ENCODE measurements around the gene EARS2. TPM values are rescaled to one million over a fixed set of nuclear protein-coding genes. Genes with fewer than 3 reads are reported as not detected.
"Not testable (repeated sequence)": the region's sequence is repeated elsewhere in the genome, so short reads cannot be mapped to it uniquely, and the experiment has no call there.

The EARS2 gene
- polyA plus RNA-seq, 2 donors, result 12.1 to 12.8 TPM

DNA sequence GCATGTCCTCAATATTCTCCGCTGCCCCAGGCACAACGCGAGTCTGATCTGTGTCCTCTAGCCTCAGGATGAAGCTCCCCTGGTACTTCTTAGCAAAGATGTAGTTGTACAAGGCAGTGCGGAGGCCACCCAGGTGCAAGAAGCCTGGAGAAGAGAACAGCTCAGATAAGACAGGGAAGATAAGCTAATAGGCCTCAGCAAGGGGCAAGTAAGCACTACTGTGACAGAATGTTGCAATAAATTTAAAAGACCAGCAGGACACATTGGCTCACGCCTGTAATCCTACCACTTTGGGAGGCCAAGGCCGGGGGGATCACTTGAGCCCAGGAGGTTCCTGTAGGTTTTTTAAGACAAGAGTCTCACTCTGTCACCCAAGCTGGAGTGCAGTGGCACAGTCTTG, 5.0 kb downstream of the EARS2 start:
- Histone ChIP-seq H3K9me3 (ENCODE audit: control insufficient read depth in 2 of 2, insufficient read depth in 1 of 2, low read depth in 1 of 2, low read length in 1 of 2) (no peaks in the 10 kb centered on the region), H3K27ac (ENCODE audit: low read depth in 2 of 2, low read length in 1 of 2) (no peak overlapping the region), H3K36me3 (ENCODE audit: control insufficient read depth in 2 of 2, insufficient read depth in 2 of 2, low read length in 1 of 2) (peaks cover 2 to 29% of the 10 kb centered on the region in 2 donors), H3K27me3 (ENCODE audit: control insufficient read depth in 1 of 2, insufficient read depth in 2 of 2, low read length in 2 of 2) (no peaks in the 10 kb centered on the region), H3K4me1 (ENCODE audit: control insufficient read depth in 2 of 2, insufficient read depth in 2 of 2, low read length in 1 of 2) (no peaks in the 10 kb centered on the region), H3K4me3 (ENCODE audit: low read depth in 1 of 2, low read length in 2 of 2) (no peak overlapping the region)
- 76 to 86% methylated on average over 6 of the region's 6 CpGs for WGBS, 2 donors

DNA sequence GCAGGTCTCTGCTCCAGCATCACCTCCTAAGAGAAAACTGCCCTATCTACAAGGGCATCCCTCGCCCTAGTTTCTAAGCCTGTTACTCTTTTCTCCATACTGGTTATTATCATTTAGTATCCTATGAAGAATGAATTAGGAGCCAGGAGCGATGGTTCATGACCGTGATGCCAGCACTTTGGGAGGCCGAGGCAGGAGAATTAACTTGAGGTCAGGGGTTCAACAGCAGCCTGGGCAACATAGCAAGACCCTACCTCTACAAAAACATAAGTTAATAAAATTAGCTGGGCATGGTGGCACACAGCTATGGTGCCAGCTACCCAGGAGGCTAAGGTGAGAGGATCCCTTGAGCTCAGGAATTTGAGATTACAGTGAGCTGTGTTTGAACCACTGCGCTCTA, 7.2 kb downstream of the EARS2 start:
- WGBS, 2 donors, result 96 to 97% methylated on average over 5 of the region's 5 CpGs
- Histone ChIP-seq H3K4me3 (ENCODE audit: low read depth in 1 of 2, low read length in 2 of 2) (no peak overlapping the region), H3K4me1 (ENCODE audit: control insufficient read depth in 2 of 2, insufficient read depth in 2 of 2, low read length in 1 of 2) (peaks cover 0 to 2% of the 10 kb centered on the region in 2 donors), H3K27ac (ENCODE audit: low read depth in 2 of 2, low read length in 1 of 2) (no peak overlapping the region), H3K36me3 (ENCODE audit: control insufficient read depth in 2 of 2, insufficient read depth in 2 of 2, low read length in 1 of 2) (peaks cover 5 to 32% of the 10 kb centered on the region in 2 donors), H3K9me3 (ENCODE audit: control insufficient read depth in 2 of 2, insufficient read depth in 1 of 2, low read depth in 1 of 2, low read length in 1 of 2) (no peaks in the 10 kb centered on the region), H3K27me3 (ENCODE audit: control insufficient read depth in 1 of 2, insufficient read depth in 2 of 2, low read length in 2 of 2) (no peaks in the 10 kb centered on the region)

DNA sequence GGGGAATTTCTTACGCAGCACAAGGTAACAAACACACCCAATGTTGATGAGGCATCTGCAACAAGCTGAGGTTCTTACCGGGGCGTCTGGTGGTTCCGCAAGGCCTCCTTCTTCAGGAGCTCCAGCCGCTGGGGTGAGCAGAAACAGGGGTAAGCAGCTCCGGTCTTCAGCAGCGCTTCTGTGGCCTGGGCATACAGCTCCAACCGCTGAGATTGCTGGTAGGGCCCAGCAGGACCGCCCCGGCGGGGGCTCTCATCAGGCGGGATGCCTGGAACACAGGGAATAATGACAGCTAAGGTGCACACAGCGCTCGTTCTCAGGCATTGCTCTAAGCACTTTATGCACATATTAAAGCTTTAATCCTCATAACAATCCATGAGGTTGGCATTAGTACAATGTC, 12.7 kb downstream of the EARS2 start:
- Histone ChIP-seq H3K4me3 (ENCODE audit: low read depth in 1 of 2, low read length in 2 of 2) (no peak overlapping the region), H3K27ac (ENCODE audit: low read depth in 2 of 2, low read length in 1 of 2) (no peak overlapping the region), H3K4me1 (ENCODE audit: control insufficient read depth in 2 of 2, insufficient read depth in 2 of 2, low read length in 1 of 2) (peaks cover 0 to 2% of the 10 kb centered on the region in 2 donors), H3K36me3 (ENCODE audit: control insufficient read depth in 2 of 2, insufficient read depth in 2 of 2, low read length in 1 of 2) (peaks cover 3 to 25% of the 10 kb centered on the region in 2 donors), H3K27me3 (ENCODE audit: control insufficient read depth in 1 of 2, insufficient read depth in 2 of 2, low read length in 2 of 2) (no peaks in the 10 kb centered on the region), H3K9me3 (ENCODE audit: control insufficient read depth in 2 of 2, insufficient read depth in 1 of 2, low read depth in 1 of 2, low read length in 1 of 2) (no peaks in the 10 kb centered on the region)
- 95 to 97% methylated on average over 14 of the region's 14 CpGs for WGBS, 2 donors

DNA sequence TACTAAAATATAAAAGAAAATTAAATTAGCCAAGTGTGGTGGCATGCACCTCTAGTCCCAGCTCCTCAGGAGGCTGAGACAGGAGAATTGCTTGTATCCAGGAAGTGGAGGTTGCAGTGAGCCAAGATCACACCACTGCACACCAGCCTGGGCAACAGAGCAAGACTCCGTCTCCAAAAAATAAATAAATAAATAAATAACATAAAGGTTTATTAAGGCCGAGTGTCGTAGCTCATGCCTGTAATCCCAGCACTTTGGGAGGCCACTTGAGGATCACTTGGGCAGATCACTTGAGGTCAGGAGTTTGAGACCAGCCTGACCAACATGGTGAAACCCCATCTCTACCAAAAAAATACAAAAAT, 16.4 kb downstream of the EARS2 start:
- H3K27ac ChIP-seq (ENCODE audit: low read depth in 2 of 2, low read length in 1 of 2); H3K9me3 ChIP-seq (ENCODE audit: control insufficient read depth in 2 of 2, insufficient read depth in 1 of 2, low read depth in 1 of 2, low read length in 1 of 2); H3K27me3 ChIP-seq (ENCODE audit: control insufficient read depth in 1 of 2, insufficient read depth in 2 of 2, low read length in 2 of 2); H3K4me1 ChIP-seq (ENCODE audit: control insufficient read depth in 2 of 2, insufficient read depth in 2 of 2, low read length in 1 of 2); H3K4me3 ChIP-seq (ENCODE audit: low read depth in 1 of 2, low read length in 2 of 2): not testable (repeated sequence)
- WGBS, 2 donors, result 99% methylated on average over 3 of the region's 3 CpGs
- H3K36me3 ChIP-seq (ENCODE audit: control insufficient read depth in 2 of 2, insufficient read depth in 2 of 2, low read length in 1 of 2), result peaks cover 3 to 14% of the 10 kb centered on the region in 2 donors

DNA sequence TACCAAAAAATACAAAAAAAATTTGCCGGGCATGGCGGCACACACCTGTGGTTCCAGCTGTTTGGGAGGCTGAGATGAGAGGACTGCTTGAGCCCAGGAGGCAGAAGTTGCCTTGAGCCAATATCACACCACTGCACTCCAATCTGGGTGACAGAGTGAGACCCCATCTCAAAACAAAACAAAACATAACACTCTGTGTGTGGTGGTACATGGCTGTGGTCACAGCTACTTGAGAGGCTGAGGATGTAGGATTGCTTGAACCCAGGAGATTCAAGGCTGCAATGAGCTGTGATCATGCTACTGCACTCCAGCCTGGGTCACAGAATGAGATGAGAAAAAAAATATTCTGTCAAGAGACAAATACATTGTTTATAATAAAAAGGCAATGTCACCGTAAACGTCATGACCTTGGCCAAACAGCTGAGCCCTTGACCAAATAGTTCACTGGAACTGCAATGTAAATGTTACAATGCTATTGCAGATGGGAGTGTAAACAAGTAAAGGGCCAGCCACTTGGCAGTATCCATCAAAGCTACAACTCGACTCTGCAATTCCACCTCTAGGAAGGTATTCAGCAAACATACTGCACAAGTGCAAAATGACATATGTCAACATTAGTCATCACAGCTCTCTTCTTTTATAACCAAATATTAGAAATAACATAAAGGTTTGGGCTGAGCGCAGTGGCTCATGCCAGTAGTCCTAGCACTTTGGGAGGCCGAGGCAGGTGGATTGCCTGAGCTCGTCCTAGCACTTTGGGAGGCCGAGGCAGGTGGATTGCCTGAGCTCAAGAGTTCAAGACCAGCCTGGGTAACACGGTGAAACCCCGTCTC, 16.9 kb downstream of the EARS2 start:
- Histone ChIP-seq H3K4me3 (ENCODE audit: low read depth in 1 of 2, low read length in 2 of 2) (no peak overlapping the region), H3K27me3 (ENCODE audit: control insufficient read depth in 1 of 2, insufficient read depth in 2 of 2, low read length in 2 of 2) (no peaks in the 10 kb centered on the region), H3K27ac (ENCODE audit: low read depth in 2 of 2, low read length in 1 of 2) (no peak overlapping the region), H3K4me1 (ENCODE audit: control insufficient read depth in 2 of 2, insufficient read depth in 2 of 2, low read length in 1 of 2) (peaks cover 0 to under 1% of the 10 kb centered on the region in 2 donors), H3K36me3 (ENCODE audit: control insufficient read depth in 2 of 2, insufficient read depth in 2 of 2, low read length in 1 of 2) (peaks cover 2 to 13% of the 10 kb centered on the region in 2 donors), H3K9me3 (ENCODE audit: control insufficient read depth in 2 of 2, insufficient read depth in 1 of 2, low read depth in 1 of 2, low read length in 1 of 2) (no peaks in the 10 kb centered on the region)
- WGBS, 2 donors, result 87 to 88% methylated on average over 11 of the region's 11 CpGs

DNA sequence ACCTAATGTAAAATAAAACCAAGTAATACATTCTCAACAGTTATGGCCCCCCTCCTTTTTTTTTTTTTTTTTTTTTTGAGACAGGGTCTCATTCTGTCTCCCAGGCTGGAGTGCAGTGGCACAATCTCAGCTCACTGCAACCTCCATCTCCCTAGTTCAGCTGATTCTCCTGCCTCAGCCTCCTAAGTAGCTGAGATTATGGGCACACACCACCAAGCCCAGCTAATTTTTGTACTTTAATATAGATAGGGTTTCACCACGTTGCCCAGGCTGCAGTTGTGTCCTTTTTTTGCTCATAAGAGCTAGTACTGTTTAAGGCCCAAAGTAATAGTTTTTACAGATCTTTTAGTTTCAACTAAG, 18.3 kb downstream of the EARS2 start:
- WGBS, 2 donors, result 92 to 93% methylated on average over 1 of the region's 1 CpG
- H3K4me3 ChIP-seq (ENCODE audit: low read depth in 1 of 2, low read length in 2 of 2), result no peak overlapping the region
- no peak overlapping the region for H3K27ac ChIP-seq (ENCODE audit: low read depth in 2 of 2, low read length in 1 of 2)
- H3K36me3 ChIP-seq (ENCODE audit: control insufficient read depth in 2 of 2, insufficient read depth in 2 of 2, low read length in 1 of 2), result peaks cover 4 to 19% of the 10 kb centered on the region in 2 donors
- H3K27me3 ChIP-seq (ENCODE audit: control insufficient read depth in 1 of 2, insufficient read depth in 2 of 2, low read length in 2 of 2), result no peaks in the 10 kb centered on the region
- H3K4me1 ChIP-seq (ENCODE audit: control insufficient read depth in 2 of 2, insufficient read depth in 2 of 2, low read length in 1 of 2), result no peaks in the 10 kb centered on the region
- no peaks in the 10 kb centered on the region for H3K9me3 ChIP-seq (ENCODE audit: control insufficient read depth in 2 of 2, insufficient read depth in 1 of 2, low read depth in 1 of 2, low read length in 1 of 2)

DNA sequence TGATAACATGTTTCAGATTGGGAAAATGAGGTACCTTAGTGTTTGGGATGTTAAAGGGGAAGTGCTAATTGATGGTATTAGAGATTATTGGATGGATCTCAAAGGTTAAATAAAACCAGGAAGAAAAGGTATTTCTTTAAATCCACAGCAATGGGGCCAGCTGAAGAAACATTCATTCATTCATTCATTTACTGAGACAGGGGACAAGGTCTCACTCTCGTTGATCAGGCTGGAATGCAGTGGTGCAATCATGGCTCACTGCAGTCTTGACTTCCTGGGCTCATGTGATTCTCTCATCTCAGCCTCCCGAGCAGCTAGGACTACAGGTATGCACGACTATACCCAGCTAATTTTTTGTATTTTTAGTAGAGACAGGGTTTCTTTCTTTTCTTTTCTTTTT, 19.8 kb downstream of the EARS2 start:
- Histone ChIP-seq H3K4me1 (ENCODE audit: control insufficient read depth in 2 of 2, insufficient read depth in 2 of 2, low read length in 1 of 2) (no peaks in the 10 kb centered on the region), H3K36me3 (ENCODE audit: control insufficient read depth in 2 of 2, insufficient read depth in 2 of 2, low read length in 1 of 2) (peaks cover 4 to 21% of the 10 kb centered on the region in 2 donors), H3K4me3 (ENCODE audit: low read depth in 1 of 2, low read length in 2 of 2) (no peak overlapping the region), H3K9me3 (ENCODE audit: control insufficient read depth in 2 of 2, insufficient read depth in 1 of 2, low read depth in 1 of 2, low read length in 1 of 2) (no peaks in the 10 kb centered on the region), H3K27me3 (ENCODE audit: control insufficient read depth in 1 of 2, insufficient read depth in 2 of 2, low read length in 2 of 2) (no peaks in the 10 kb centered on the region), H3K27ac (ENCODE audit: low read depth in 2 of 2, low read length in 1 of 2) (no peak overlapping the region)
- 80 to 82% methylated on average over 3 of the region's 3 CpGs for WGBS, 2 donors

DNA sequence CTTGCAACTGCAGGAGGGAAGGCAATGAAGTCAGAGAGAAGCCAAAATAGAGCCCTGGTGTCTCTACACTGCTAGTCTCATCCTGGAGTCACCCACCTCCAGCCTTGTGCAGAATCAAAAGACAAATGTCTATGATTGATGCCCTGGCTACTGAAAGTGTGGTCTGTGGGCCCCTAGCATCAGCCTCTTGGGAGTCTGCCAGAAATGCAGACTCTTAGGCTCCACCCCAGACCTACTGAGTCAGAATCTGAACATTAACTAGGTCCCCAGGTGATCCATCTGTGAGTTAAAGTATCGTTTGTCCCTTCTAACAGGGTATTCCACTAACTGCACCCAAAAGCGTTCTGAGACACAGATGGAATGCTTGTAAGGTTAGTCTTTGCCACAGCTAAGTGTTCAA, 21.2 kb downstream of the EARS2 start:
- H3K36me3 ChIP-seq (ENCODE audit: control insufficient read depth in 2 of 2, insufficient read depth in 2 of 2, low read length in 1 of 2), result peaks cover 4 to 21% of the 10 kb centered on the region in 2 donors
- H3K27me3 ChIP-seq (ENCODE audit: control insufficient read depth in 1 of 2, insufficient read depth in 2 of 2, low read length in 2 of 2), result no peaks in the 10 kb centered on the region
- H3K9me3 ChIP-seq (ENCODE audit: control insufficient read depth in 2 of 2, insufficient read depth in 1 of 2, low read depth in 1 of 2, low read length in 1 of 2), result no peaks in the 10 kb centered on the region
- no peaks in the 10 kb centered on the region for H3K4me1 ChIP-seq (ENCODE audit: control insufficient read depth in 2 of 2, insufficient read depth in 2 of 2, low read length in 1 of 2)
- WGBS, 2 donors, result 70 to 80% methylated on average over 2 of the region's 2 CpGs
- no peak overlapping the region for H3K27ac ChIP-seq (ENCODE audit: low read depth in 2 of 2, low read length in 1 of 2)
- H3K4me3 ChIP-seq (ENCODE audit: low read depth in 1 of 2, low read length in 2 of 2), result no peak overlapping the region

DNA sequence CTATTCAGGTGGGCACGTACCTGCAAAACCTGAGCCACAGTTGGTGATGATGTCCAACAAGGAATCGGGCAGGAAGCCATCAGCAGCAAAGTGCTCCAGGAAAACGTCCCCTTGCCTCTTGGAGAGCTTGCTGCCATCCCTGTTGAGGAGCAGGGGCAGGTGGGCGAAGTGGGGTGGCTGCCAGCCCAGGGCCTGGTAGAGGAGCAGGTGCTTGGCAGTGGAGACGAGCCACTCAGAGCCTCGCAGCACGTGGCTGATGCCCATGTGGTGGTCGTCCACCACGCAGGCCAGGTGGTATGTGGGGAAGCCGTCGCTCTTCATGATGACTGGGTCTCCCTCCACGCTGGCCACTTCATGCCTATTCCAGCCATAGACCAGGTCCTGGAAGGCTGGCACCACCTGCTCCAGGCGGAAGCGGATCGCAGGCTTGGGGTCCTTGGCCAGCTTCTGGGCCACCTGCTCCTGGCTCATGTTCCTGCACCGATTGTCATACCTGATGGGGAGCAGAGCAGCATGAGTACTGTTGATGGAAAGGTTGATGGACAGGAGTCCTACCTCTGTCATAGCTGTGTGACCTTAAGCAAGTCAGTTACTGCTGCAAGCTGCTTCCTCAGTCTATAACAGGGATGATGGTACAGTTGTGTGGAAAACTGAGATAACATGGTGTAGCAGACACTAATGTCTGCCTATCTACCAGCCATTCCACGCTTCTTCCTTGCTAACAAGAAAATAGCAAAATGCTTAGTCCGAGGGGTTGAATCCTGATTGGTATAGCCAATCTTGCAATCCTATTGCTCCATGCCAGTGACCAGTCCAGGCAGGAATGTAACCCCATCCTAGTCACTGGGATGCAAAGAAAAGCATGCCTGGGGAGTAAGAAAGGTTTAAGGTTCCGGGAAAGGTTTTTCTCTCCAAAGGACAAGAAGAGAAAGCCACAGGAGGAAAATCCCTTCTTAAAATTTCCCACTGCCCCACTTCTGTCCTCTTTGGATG, 22.0 kb downstream of the EARS2 start:
- no peak overlapping the region for H3K27ac ChIP-seq (ENCODE audit: low read depth in 2 of 2, low read length in 1 of 2)
- no peaks in the 10 kb centered on the region for H3K27me3 ChIP-seq (ENCODE audit: control insufficient read depth in 1 of 2, insufficient read depth in 2 of 2, low read length in 2 of 2)
- H3K4me1 ChIP-seq (ENCODE audit: control insufficient read depth in 2 of 2, insufficient read depth in 2 of 2, low read length in 1 of 2), result no peaks in the 10 kb centered on the region
- WGBS, 2 donors, result 92 to 93% methylated on average over 19 of the region's 19 CpGs
- peaks cover 9 to 21% of the 10 kb centered on the region in 2 donors for H3K36me3 ChIP-seq (ENCODE audit: control insufficient read depth in 2 of 2, insufficient read depth in 2 of 2, low read length in 1 of 2)
- no peaks in the 10 kb centered on the region for H3K9me3 ChIP-seq (ENCODE audit: control insufficient read depth in 2 of 2, insufficient read depth in 1 of 2, low read depth in 1 of 2, low read length in 1 of 2)
- no peak overlapping the region for H3K4me3 ChIP-seq (ENCODE audit: low read depth in 1 of 2, low read length in 2 of 2)

Data from esophagus (tissue), 2 donors.